NB4 (cell line): Measurements from ENCODE around the gene ISY1.

Experiments used
- MAX ChIP-seq: IDR thresholded peaks from 2 replicates; pipeline ENCODE4 v1.6.1; 2011; ENCODE audit warnings: low read depth, low read length
- MYC ChIP-seq: IDR thresholded peaks from 2 replicates; pipeline ENCODE4 v1.6.1; 2011; ENCODE audit warnings: low read depth, low read length
- POLR2A ChIP-seq: IDR thresholded peaks from 2 replicates; pipeline ENCODE4 v1.6.1; 2011; ENCODE audit warnings: mild to moderate bottlenecking; ENCODE audit not compliant: insufficient read length; ENCODE audit errors: extremely low read depth
- TF ChIP-seq, protein P1 (sequence below): IDR thresholded peaks from one replicate; pipeline ENCODE4 v1.5.1; 2012; ENCODE audit warnings: low read depth, low read length

DNA sequence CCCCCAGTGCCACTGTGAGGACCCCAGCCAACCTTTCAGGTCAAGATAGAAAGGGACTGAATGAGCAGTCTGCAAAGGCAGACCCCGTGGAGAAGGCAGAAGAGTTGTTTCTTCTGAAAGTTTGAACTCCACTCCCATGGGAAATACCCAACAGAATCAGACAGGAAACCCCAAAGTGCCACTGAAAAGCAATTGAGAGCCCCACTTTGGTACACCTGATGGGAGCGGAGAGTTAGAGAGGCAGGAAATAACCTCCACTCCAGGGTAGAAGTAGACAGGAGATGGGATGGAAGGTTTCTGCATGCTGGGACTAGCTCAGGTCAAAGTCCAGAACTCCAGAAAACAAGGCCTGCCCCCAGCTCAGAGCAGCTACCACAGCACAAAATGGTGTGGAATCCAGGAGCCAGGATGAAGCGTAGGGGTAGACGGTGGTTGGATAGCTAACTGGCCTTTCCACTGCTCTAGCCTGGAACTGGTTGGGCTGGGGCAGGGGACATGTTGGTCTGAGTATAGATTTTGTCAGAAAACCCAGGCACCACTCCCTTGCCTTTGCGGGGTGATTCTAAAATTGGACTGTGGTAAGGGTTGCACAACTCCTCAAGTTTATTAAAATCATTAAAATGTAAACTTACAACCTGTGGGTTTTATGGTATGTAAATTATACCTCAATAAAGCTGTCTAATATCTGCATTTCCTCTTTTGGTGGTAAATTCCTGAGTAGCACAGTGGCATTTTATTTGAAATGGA, 37.4 kb downstream of the ISY1 start:
- TF ChIP-seq, protein P1, sequence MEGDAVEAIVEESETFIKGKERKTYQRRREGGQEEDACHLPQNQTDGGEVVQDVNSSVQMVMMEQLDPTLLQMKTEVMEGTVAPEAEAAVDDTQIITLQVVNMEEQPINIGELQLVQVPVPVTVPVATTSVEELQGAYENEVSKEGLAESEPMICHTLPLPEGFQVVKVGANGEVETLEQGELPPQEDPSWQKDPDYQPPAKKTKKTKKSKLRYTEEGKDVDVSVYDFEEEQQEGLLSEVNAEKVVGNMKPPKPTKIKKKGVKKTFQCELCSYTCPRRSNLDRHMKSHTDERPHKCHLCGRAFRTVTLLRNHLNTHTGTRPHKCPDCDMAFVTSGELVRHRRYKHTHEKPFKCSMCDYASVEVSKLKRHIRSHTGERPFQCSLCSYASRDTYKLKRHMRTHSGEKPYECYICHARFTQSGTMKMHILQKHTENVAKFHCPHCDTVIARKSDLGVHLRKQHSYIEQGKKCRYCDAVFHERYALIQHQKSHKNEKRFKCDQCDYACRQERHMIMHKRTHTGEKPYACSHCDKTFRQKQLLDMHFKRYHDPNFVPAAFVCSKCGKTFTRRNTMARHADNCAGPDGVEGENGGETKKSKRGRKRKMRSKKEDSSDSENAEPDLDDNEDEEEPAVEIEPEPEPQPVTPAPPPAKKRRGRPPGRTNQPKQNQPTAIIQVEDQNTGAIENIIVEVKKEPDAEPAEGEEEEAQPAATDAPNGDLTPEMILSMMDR: no peak
- TF ChIP-seq POLR2A (no peak), MAX (no peak), MYC (no peak)
